Measurements from ENCODE around the gene C6orf141. TPM values are rescaled to one million over a fixed set of nuclear protein-coding genes. Genes with fewer than 3 reads are reported as not detected.
A peak's percentile ranks its signal among the peaks of the same experiment; 100 is the strongest.

C6orf141 gene
- 4.0 and 5.2 TPM in 2 replicates for total RNA-seq (2014; rRNA removed; shearing (Covaris generic))
- polyA plus RNA-seq (2016; fragmentation: Nextera tagmentation; extraction: Ambion mirVana) = 6.4 and 7.2 TPM in 2 replicates
- long read RNA-seq, partial matches to known transcripts = 0 of 3 reads
- long read RNA-seq, other reads (novel, unspliced or antisense) = 3 of 3 reads

DNA sequence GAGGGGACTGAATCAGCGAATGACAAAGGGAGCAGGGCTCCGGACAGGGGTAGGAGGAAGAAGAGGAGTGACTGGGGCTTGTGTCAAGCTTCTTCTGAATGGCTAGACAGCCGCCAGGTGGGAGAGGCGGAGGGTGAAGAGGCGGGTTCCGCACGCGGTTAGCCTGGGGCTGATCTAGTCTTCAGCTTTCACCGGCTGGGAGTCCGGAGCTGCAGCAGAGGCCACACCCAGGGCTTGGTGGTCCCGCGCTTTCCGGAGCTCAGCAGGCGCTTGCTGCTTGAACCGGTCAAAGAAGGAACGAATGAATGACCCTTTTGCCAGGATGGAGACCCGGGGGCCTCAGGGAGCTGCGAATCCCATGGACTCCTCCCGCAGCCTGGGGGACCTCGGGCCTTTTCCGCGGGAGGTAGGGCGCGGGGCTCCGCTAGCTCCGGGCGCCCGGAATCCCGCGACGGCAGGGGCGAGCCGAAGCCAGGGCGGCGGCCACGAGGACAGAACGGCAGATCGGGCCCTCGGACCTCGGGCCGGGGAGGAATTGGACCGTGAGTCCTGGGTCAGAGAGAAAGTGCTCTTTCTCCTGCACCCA lies at the start of gene C6orf141:
Gene C6orf141, plus strand, starts transcription at position 177 of the 586 bp plus-strand sequence. Its CDS starts 125 bp downstream, at position 302.
- ATAC-seq (peak; percentile 84), DNase-seq (ENCODE audit: low spot score) (peak; percentile 88)
- H3K36me3 Mint-ChIP-seq (ENCODE audit: low read depth) = peaks cover 22% of the 10 kb centered on the region; the same call in 2 of the 3 replicates
- peaks cover 65% of the 10 kb centered on the region for H3K27me3 ChIP-seq (ENCODE audit: insufficient read depth)
- H3K4me3 Mint-ChIP-seq = peak within 1 kb of the TSS; percentile 78
- H3K36me3 ChIP-seq (ENCODE audit: insufficient read depth) = no peaks in the 10 kb centered on the region
- H3K27ac ChIP-seq (ENCODE audit: low read depth) = peak within 1 kb of the TSS; percentile 83; the same call in 1 of the 2 replicates
- H3K4me2 ChIP-seq = peak within 1 kb of the TSS; percentile 81
- H3K79me2 ChIP-seq (replicated peaks; ENCODE audit: insufficient read depth) = peaks cover 13% of the 10 kb centered on the region; the same call in 1 of the 2 replicates
- no peaks in the 10 kb centered on the region for H3K9me3 Mint-ChIP-seq
- peaks cover 26% of the 10 kb centered on the region for H3K4me1 ChIP-seq (ENCODE audit: insufficient read depth)
- H3K27me3 Mint-ChIP-seq (ENCODE audit: insufficient read depth, low read depth, poor library complexity) = peaks cover 23% of the 10 kb centered on the region
- TF ChIP-seq CREB1 (CRISPR knock-in tag; IDR thresholded peaks at IDR 0.05; ENCODE audit: low read depth) (no peak; the same call in 1 of the 2 replicates), EZH2phosphoT487 (IDR thresholded peaks at IDR 0.05; ENCODE audit: unreplicated experiment) (no peak), STAT1 (IDR thresholded peaks at IDR 0.05; ENCODE audit: unreplicated experiment) (no peak), JUNB (IDR thresholded peaks at IDR 0.05; ENCODE audit: unreplicated experiment) (no peak), POLR2AphosphoS5 (IDR thresholded peaks at IDR 0.05; ENCODE audit: low read depth) (no peak), ZNF114 (CRISPR knock-in tag; IDR thresholded peaks at IDR 0.05) (no peak), ZNF331 (CRISPR knock-in tag; IDR thresholded peaks at IDR 0.05; ENCODE audit: low read depth) (no peak), NANOG (IDR thresholded peaks at IDR 0.05; ENCODE audit: borderline replicate concordance) (no peak), EZH2 (IDR thresholded peaks at IDR 0.05; ENCODE audit: low read depth, unreplicated experiment) (no peak)
- TF ChIP-seq, protein P1, sequence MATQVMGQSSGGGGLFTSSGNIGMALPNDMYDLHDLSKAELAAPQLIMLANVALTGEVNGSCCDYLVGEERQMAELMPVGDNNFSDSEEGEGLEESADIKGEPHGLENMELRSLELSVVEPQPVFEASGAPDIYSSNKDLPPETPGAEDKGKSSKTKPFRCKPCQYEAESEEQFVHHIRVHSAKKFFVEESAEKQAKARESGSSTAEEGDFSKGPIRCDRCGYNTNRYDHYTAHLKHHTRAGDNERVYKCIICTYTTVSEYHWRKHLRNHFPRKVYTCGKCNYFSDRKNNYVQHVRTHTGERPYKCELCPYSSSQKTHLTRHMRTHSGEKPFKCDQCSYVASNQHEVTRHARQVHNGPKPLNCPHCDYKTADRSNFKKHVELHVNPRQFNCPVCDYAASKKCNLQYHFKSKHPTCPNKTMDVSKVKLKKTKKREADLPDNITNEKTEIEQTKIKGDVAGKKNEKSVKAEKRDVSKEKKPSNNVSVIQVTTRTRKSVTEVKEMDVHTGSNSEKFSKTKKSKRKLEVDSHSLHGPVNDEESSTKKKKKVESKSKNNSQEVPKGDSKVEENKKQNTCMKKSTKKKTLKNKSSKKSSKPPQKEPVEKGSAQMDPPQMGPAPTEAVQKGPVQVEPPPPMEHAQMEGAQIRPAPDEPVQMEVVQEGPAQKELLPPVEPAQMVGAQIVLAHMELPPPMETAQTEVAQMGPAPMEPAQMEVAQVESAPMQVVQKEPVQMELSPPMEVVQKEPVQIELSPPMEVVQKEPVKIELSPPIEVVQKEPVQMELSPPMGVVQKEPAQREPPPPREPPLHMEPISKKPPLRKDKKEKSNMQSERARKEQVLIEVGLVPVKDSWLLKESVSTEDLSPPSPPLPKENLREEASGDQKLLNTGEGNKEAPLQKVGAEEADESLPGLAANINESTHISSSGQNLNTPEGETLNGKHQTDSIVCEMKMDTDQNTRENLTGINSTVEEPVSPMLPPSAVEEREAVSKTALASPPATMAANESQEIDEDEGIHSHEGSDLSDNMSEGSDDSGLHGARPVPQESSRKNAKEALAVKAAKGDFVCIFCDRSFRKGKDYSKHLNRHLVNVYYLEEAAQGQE (IDR thresholded peaks at IDR 0.05; ENCODE audit: unreplicated experiment) = no peak
- TF ChIP-seq, protein P2, sequence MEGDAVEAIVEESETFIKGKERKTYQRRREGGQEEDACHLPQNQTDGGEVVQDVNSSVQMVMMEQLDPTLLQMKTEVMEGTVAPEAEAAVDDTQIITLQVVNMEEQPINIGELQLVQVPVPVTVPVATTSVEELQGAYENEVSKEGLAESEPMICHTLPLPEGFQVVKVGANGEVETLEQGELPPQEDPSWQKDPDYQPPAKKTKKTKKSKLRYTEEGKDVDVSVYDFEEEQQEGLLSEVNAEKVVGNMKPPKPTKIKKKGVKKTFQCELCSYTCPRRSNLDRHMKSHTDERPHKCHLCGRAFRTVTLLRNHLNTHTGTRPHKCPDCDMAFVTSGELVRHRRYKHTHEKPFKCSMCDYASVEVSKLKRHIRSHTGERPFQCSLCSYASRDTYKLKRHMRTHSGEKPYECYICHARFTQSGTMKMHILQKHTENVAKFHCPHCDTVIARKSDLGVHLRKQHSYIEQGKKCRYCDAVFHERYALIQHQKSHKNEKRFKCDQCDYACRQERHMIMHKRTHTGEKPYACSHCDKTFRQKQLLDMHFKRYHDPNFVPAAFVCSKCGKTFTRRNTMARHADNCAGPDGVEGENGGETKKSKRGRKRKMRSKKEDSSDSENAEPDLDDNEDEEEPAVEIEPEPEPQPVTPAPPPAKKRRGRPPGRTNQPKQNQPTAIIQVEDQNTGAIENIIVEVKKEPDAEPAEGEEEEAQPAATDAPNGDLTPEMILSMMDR (conservative IDR thresholded peaks at IDR 0.05; ENCODE audit: low read depth in 2 of 2) = no peak
- TF ChIP-seq, protein P3, sequence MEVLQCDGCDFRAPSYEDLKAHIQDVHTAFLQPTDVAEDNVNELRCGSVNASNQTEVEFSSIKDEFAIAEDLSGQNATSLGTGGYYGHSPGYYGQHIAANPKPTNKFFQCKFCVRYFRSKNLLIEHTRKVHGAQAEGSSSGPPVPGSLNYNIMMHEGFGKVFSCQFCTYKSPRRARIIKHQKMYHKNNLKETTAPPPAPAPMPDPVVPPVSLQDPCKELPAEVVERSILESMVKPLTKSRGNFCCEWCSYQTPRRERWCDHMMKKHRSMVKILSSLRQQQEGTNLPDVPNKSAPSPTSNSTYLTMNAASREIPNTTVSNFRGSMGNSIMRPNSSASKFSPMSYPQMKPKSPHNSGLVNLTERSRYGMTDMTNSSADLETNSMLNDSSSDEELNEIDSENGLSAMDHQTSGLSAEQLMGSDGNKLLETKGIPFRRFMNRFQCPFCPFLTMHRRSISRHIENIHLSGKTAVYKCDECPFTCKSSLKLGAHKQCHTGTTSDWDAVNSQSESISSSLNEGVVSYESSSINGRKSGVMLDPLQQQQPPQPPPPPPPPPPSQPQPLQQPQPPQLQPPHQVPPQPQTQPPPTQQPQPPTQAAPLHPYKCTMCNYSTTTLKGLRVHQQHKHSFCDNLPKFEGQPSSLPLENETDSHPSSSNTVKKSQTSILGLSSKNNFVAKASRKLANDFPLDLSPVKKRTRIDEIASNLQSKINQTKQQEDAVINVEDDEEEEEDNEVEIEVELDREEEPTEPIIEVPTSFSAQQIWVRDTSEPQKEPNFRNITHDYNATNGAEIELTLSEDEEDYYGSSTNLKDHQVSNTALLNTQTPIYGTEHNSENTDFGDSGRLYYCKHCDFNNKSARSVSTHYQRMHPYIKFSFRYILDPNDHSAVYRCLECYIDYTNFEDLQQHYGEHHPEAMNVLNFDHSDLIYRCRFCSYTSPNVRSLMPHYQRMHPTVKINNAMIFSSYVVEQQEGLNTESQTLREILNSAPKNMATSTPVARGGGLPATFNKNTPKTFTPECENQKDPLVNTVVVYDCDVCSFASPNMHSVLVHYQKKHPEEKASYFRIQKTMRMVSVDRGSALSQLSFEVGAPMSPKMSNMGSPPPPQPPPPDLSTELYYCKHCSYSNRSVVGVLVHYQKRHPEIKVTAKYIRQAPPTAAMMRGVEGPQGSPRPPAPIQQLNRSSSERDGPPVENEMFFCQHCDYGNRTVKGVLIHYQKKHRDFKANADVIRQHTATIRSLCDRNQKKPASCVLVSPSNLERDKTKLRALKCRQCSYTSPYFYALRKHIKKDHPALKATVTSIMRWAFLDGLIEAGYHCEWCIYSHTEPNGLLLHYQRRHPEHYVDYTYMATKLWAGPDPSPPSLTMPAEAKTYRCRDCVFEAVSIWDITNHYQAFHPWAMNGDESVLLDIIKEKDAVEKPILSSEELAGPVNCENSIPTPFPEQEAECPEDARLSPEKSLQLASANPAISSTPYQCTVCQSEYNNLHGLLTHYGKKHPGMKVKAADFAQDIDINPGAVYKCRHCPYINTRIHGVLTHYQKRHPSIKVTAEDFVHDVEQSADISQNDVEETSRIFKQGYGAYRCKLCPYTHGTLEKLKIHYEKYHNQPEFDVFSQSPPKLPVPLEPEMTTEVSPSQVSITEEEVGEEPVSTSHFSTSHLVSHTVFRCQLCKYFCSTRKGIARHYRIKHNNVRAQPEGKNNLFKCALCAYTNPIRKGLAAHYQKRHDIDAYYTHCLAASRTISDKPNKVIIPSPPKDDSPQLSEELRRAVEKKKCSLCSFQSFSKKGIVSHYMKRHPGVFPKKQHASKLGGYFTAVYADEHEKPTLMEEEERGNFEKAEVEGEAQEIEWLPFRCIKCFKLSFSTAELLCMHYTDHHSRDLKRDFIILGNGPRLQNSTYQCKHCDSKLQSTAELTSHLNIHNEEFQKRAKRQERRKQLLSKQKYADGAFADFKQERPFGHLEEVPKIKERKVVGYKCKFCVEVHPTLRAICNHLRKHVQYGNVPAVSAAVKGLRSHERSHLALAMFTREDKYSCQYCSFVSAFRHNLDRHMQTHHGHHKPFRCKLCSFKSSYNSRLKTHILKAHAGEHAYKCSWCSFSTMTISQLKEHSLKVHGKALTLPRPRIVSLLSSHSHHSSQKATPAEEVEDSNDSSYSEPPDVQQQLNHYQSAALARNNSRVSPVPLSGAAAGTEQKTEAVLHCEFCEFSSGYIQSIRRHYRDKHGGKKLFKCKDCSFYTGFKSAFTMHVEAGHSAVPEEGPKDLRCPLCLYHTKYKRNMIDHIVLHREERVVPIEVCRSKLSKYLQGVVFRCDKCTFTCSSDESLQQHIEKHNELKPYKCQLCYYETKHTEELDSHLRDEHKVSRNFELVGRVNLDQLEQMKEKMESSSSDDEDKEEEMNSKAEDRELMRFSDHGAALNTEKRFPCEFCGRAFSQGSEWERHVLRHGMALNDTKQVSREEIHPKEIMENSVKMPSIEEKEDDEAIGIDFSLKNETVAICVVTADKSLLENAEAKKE (CRISPR knock-in tag; IDR thresholded peaks at IDR 0.05) = no peak
- peak within 1 kb of the TSS; percentile 74 for H3K4me3 ChIP-seq
- peak within 1 kb of the TSS; percentile 74 for H3K27ac Mint-ChIP-seq
- H3K9me2 ChIP-seq (ENCODE audit: insufficient read depth) = no peaks in the 10 kb centered on the region
- H2AFZ ChIP-seq = peak within 1 kb of the TSS; percentile 90
- H3F3A ChIP-seq (replicated peaks; ENCODE audit: low read depth) = peaks cover 7% of the 10 kb centered on the region
- no peaks in the 10 kb centered on the region; the same call in 1 of the 2 replicates for H4K20me1 ChIP-seq (replicated peaks; ENCODE audit: insufficient read depth)
- peaks cover 40% of the 10 kb centered on the region for H3K4me1 Mint-ChIP-seq

Measured in GM23338 (cell line).